ENCODE data around the gene SUSD1.

DNA sequence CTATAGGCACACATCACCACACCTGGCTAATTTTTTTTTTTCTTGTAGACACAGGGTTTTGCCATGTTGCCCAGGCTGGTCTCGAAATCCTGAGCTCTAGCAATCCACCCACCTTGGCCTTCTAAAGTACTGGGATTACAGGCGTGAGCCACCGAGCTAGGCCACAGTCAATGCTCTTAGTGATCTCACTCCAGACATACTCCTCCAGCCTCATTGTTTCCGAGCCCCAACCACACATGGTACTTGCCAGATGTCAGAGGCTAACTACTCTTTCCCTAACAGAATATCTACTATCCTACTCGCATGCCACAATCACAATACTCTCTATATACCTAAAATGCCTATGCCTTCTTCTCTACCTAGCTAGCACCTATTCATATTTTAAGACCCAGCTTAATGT is 17.1 kb downstream of the SUSD1 start:
- TF ChIP-seq CTCF (IDR thresholded peaks at IDR 0.05) (no peak), POLR2A (IDR thresholded peaks at IDR 0.05) (no peak), EP300 (IDR thresholded peaks at IDR 0.05) (no peak), POLR2AphosphoS5 (IDR thresholded peaks at IDR 0.05) (no peak)
